ENCODE measurements around the gene PHTF2.

The PHTF2 gene

DNA sequence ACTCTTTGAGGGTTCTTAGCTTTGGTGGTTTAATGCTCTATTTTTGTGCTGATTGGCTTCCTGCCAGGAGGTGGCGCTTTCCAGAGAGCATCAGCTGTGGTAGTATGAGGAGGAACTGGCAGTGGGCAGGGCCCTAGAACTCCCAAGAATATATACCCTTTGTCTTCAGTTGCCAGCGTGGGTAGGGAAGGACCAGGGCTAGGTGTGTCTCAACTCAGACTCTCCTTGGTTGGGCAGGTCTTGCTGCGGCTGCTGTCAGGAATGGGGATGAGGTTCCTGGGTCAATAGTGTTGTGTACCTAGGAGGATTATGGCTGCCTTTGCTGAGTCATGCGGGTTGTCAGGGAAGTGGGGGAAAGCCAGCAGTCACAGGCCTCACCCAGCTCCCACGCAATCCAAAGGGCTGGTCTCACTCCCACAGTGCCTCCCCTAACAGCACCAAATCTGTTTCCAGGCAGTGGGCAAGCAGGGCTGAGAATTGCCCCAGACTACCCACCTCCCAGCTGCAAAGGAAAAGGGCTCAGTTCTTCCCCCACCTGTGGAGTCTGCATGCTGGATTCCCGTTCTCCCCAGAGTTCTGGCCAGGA, 191.5 kb downstream of the PHTF2 start:
- TF ChIP-seq, protein P1, sequence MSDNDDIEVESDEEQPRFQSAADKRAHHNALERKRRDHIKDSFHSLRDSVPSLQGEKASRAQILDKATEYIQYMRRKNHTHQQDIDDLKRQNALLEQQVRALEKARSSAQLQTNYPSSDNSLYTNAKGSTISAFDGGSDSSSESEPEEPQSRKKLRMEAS (IDR thresholded peaks at IDR 0.05) = no peak
- TF ChIP-seq EP300 (IDR thresholded peaks at IDR 0.05; ENCODE audit: borderline replicate concordance) = no peak
- TF ChIP-seq TAF1 (IDR thresholded peaks at IDR 0.05; ENCODE audit: low read depth) = no peak
- TF ChIP-seq TCF12 (IDR thresholded peaks at IDR 0.05; ENCODE audit: low read depth) = no peak
- no peak for TF ChIP-seq FOXM1 (IDR thresholded peaks at IDR 0.05; ENCODE audit: borderline replicate concordance, low read depth)
- TF ChIP-seq ZBTB7A (IDR thresholded peaks at IDR 0.05; ENCODE audit: low read depth) = no peak
- TF ChIP-seq NFIC (IDR thresholded peaks at IDR 0.05) = no peak
- no peak for TF ChIP-seq CREB1 (IDR thresholded peaks at IDR 0.05; ENCODE audit: low read depth)
- TF ChIP-seq YY1 (IDR thresholded peaks at IDR 0.05; ENCODE audit: low read depth) = no peak
- TF ChIP-seq, protein P2, sequence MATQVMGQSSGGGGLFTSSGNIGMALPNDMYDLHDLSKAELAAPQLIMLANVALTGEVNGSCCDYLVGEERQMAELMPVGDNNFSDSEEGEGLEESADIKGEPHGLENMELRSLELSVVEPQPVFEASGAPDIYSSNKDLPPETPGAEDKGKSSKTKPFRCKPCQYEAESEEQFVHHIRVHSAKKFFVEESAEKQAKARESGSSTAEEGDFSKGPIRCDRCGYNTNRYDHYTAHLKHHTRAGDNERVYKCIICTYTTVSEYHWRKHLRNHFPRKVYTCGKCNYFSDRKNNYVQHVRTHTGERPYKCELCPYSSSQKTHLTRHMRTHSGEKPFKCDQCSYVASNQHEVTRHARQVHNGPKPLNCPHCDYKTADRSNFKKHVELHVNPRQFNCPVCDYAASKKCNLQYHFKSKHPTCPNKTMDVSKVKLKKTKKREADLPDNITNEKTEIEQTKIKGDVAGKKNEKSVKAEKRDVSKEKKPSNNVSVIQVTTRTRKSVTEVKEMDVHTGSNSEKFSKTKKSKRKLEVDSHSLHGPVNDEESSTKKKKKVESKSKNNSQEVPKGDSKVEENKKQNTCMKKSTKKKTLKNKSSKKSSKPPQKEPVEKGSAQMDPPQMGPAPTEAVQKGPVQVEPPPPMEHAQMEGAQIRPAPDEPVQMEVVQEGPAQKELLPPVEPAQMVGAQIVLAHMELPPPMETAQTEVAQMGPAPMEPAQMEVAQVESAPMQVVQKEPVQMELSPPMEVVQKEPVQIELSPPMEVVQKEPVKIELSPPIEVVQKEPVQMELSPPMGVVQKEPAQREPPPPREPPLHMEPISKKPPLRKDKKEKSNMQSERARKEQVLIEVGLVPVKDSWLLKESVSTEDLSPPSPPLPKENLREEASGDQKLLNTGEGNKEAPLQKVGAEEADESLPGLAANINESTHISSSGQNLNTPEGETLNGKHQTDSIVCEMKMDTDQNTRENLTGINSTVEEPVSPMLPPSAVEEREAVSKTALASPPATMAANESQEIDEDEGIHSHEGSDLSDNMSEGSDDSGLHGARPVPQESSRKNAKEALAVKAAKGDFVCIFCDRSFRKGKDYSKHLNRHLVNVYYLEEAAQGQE (IDR thresholded peaks at IDR 0.05; ENCODE audit: low read depth) = no peak
- no peak for TF ChIP-seq CEBPB (IDR thresholded peaks at IDR 0.05)
- no peak for TF ChIP-seq RAD21 (IDR thresholded peaks at IDR 0.05; ENCODE audit: low read depth)
- TF ChIP-seq EGR1 (IDR thresholded peaks at IDR 0.05) = no peak
- TF ChIP-seq TEAD4 (IDR thresholded peaks at IDR 0.05) = no peak

GRCh38 chr7:77991656-77992055, 193.1 kb downstream of the PHTF2 start:
- TF ChIP-seq RAD21 (IDR thresholded peaks at IDR 0.05; ENCODE audit: low read depth) (no peak), ZBTB7A (IDR thresholded peaks at IDR 0.05; ENCODE audit: low read depth) (no peak), CEBPB (IDR thresholded peaks at IDR 0.05) (no peak), EGR1 (IDR thresholded peaks at IDR 0.05) (no peak), TEAD4 (IDR thresholded peaks at IDR 0.05) (no peak), CREB1 (IDR thresholded peaks at IDR 0.05; ENCODE audit: low read depth) (no peak), EP300 (IDR thresholded peaks at IDR 0.05; ENCODE audit: borderline replicate concordance) (no peak)
- TF ChIP-seq, protein P1 (IDR thresholded peaks at IDR 0.05) = no peak

- TF ChIP-seq CEBPB (IDR thresholded peaks at IDR 0.05) (no peak), NFIC (IDR thresholded peaks at IDR 0.05) (no peak), FOXM1 (IDR thresholded peaks at IDR 0.05; ENCODE audit: borderline replicate concordance, low read depth) (no peak)
- TF ChIP-seq, protein P3, sequence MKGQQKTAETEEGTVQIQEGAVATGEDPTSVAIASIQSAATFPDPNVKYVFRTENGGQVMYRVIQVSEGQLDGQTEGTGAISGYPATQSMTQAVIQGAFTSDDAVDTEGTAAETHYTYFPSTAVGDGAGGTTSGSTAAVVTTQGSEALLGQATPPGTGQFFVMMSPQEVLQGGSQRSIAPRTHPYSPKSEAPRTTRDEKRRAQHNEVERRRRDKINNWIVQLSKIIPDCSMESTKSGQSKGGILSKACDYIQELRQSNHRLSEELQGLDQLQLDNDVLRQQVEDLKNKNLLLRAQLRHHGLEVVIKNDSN (IDR thresholded peaks at IDR 0.05) = no peak
- TF ChIP-seq, protein P2 (IDR thresholded peaks at IDR 0.05; ENCODE audit: low read depth) = no peak
Observed at GRCh38 chr7:77993838-77994237, 195.3 kb downstream of the PHTF2 start.

GRCh38 chr7:77995717-77996116, 197.1 kb downstream of the PHTF2 start:
- TF ChIP-seq, protein P3 (IDR thresholded peaks at IDR 0.05) = no peak
- TF ChIP-seq CEBPB (IDR thresholded peaks at IDR 0.05) (no peak), EGR1 (IDR thresholded peaks at IDR 0.05) (no peak), TCF12 (IDR thresholded peaks at IDR 0.05; ENCODE audit: low read depth) (no peak), FOXM1 (IDR thresholded peaks at IDR 0.05; ENCODE audit: borderline replicate concordance, low read depth) (no peak), ZBTB7A (IDR thresholded peaks at IDR 0.05; ENCODE audit: low read depth) (no peak), EP300 (IDR thresholded peaks at IDR 0.05; ENCODE audit: borderline replicate concordance) (no peak), NFIC (IDR thresholded peaks at IDR 0.05) (no peak), RAD21 (IDR thresholded peaks at IDR 0.05; ENCODE audit: low read depth) (no peak), CREB1 (IDR thresholded peaks at IDR 0.05; ENCODE audit: low read depth) (no peak), YY1 (IDR thresholded peaks at IDR 0.05; ENCODE audit: low read depth) (no peak), TAF1 (IDR thresholded peaks at IDR 0.05; ENCODE audit: low read depth) (no peak)
- TF ChIP-seq, protein P1 (IDR thresholded peaks at IDR 0.05) = no peak
- TF ChIP-seq, protein P2 (IDR thresholded peaks at IDR 0.05; ENCODE audit: low read depth) = no peak
